GM19468 (cell line): ENCODE data around the gene SCAF11.

Experiments used
- ATAC-seq: cut with Tn5 transposase; IDR thresholded peaks from one replicate; pipeline ENCODE4 v1.9.1; 2021; ENCODE audit warnings: mild to moderate bottlenecking, moderate library complexity, moderate number of reproducible peaks; ENCODE audit not compliant: unreplicated experiment; ENCODE audit errors: extremely low read depth

Gene SCAF11

GRCh38 chr12:45986641-45987339, 3.6 kb downstream of the SCAF11 start:
- no peak for ATAC-seq

- no peak for ATAC-seq
These were observed 9.1 kb downstream of the SCAF11 start for GRCh38 chr12:45981075-45981837.

GRCh38 chr12:45980540-45980939, 9.8 kb downstream of the SCAF11 start:
- ATAC-seq: no peak

- ATAC-seq: no peak
These were observed 12.3 kb downstream of the SCAF11 start for GRCh38 chr12:45978108-45978507.

- no peak for ATAC-seq
These were observed 12.8 kb downstream of the SCAF11 start for GRCh38 chr12:45977620-45978019.

GRCh38 chr12:45975506-45975905, 14.9 kb downstream of the SCAF11 start:
- no peak for ATAC-seq

GRCh38 chr12:45974883-45975282, 15.5 kb downstream of the SCAF11 start:
- ATAC-seq: no peak

GRCh38 chr12:45974171-45974719, 16.1 kb downstream of the SCAF11 start:
- ATAC-seq: no peak

- no peak for ATAC-seq
These were observed 16.8 kb downstream of the SCAF11 start for GRCh38 chr12:45973526-45973925.

GRCh38 chr12:45970391-45970790, 20.0 kb downstream of the SCAF11 start:
- ATAC-seq: no peak

- no peak for ATAC-seq
These were observed 21.3 kb downstream of the SCAF11 start for GRCh38 chr12:45969084-45969483.

- no peak for ATAC-seq
These were observed 23.9 kb downstream of the SCAF11 start for GRCh38 chr12:45966486-45966885.

GRCh38 chr12:45962553-45963325, 27.6 kb downstream of the SCAF11 start:
- no peak for ATAC-seq

- no peak for ATAC-seq
These were observed 30.6 kb downstream of the SCAF11 start for GRCh38 chr12:45959728-45960127.

GRCh38 chr12:45959025-45959424, 31.3 kb downstream of the SCAF11 start:
- ATAC-seq: no peak

- ATAC-seq: no peak
These were observed 41.8 kb downstream of the SCAF11 start for GRCh38 chr12:45948546-45948945.

- no peak for ATAC-seq
These were observed 43.9 kb downstream of the SCAF11 start for GRCh38 chr12:45946435-45946834.

- ATAC-seq: no peak
These were observed 45.6 kb downstream of the SCAF11 start for GRCh38 chr12:45944771-45945170.

- ATAC-seq: no peak
These were observed 50.6 kb downstream of the SCAF11 start for GRCh38 chr12:45939759-45940158.

GRCh38 chr12:45938566-45938965, 51.8 kb downstream of the SCAF11 start:
- ATAC-seq: no peak

- no peak for ATAC-seq
These were observed 55.4 kb downstream of the SCAF11 start for GRCh38 chr12:45934956-45935355.
